Activated T-helper 1 cell treated with anti-CD3 and anti-CD28 coated beads, Interleukin-12 subunit alpha, Interleukin-12 subunit beta, Interleukin-2, Interleukin-4 antibody, amounts not matched to agents 30 ng/mL and 10 ng/mL and 1 ng/mL, durations not matched to agents 14 hours and 24 hours and 36 hours (primary cell): ENCODE measurements around the gene MTNR1B. TPM values are rescaled to one million over a fixed set of nuclear protein-coding genes. Genes with fewer than 3 reads are reported as not detected.

Experiments used
- DNase-seq: peaks from one replicate; pipeline ENCODE4 v3.0.0; 2021; ENCODE audit warnings: low spot score
- H3K27ac Mint-ChIP-seq: one replicate; pipeline ENCODE4 v1.8.0; 2021; ENCODE audit warnings: mild to moderate bottlenecking, mixed read lengths
- H3K27me3 Mint-ChIP-seq: one replicate; pipeline ENCODE4 v1.8.0; 2022; ENCODE audit warnings: mild to moderate bottlenecking, moderate library complexity, mixed read lengths; ENCODE audit not compliant: insufficient read depth
- H3K36me3 Mint-ChIP-seq: one replicate; pipeline ENCODE4 v1.8.0; 2021; ENCODE audit warnings: low read depth, mixed read lengths
- H3K4me1 Mint-ChIP-seq: one replicate; pipeline ENCODE4 v1.8.0; 2021; ENCODE audit warnings: low read depth, mixed read lengths
- H3K4me3 Mint-ChIP-seq: one replicate; pipeline ENCODE4 v1.8.0; 2021; ENCODE audit warnings: mild to moderate bottlenecking, moderate library complexity, mixed read lengths
- H3K9me3 Mint-ChIP-seq: one replicate; pipeline ENCODE4 v1.8.0; 2021; ENCODE audit warnings: mixed read lengths
- intact Hi-C: fragments of 100-400 bp; cut with micrococcal nuclease; formaldehyde crosslinking; loops from one replicate; pipeline ENCODE4 v1.15.1; 2024
- total RNA-seq: library from RNA; stranded (reverse); gene quantifications from 2 replicates; pipeline ENCODE4 v1.2.3, GENCODE V29; 2022

Gene MTNR1B
- total RNA-seq, 1 donor from 2014 or later = not detected

DNA sequence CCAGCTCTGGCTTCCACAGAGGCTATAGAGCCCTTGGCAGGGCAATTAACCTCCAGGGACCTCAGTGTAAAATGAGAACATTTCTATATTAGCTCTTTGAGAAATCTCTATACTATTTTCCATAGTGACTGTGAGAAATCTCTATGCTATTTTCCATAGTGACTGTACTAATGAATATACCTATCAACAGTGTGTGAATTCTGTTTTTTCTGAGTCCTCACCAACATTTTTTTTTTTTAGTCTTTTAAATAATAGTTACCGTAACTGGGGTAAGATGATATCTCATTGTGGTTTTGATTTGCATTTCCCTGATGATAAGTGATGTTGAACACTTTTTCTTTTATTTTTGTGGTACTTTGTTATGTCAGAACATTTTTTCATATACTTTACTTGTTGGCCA is 7.0 kb upstream of the MTNR1B start:
- no peak overlapping the region for H3K4me3 Mint-ChIP-seq
- H3K27ac Mint-ChIP-seq = no peak overlapping the region
- no peak for DNase-seq
- H3K27me3 Mint-ChIP-seq = peaks cover 2% of the 10 kb centered on the region
- no peaks in the 10 kb centered on the region for H3K9me3 Mint-ChIP-seq
- no peaks in the 10 kb centered on the region for H3K4me1 Mint-ChIP-seq
- no peaks in the 10 kb centered on the region for H3K36me3 Mint-ChIP-seq
- intact Hi-C loops = no loop called here

GRCh38 chr11:92964471-92964870 is 5.0 kb upstream of the MTNR1B start:
- no peak overlapping the region for H3K4me3 Mint-ChIP-seq
- H3K4me1 Mint-ChIP-seq = no peaks in the 10 kb centered on the region
- no peak overlapping the region for H3K27ac Mint-ChIP-seq
- H3K9me3 Mint-ChIP-seq = no peaks in the 10 kb centered on the region
- H3K27me3 Mint-ChIP-seq = peaks cover 8% of the 10 kb centered on the region
- intact Hi-C loops = no loop called here
- no peaks in the 10 kb centered on the region for H3K36me3 Mint-ChIP-seq
- DNase-seq = no peak

- Mint-ChIP-seq H3K4me1 (no peaks in the 10 kb centered on the region), H3K27me3 (peaks cover 11% of the 10 kb centered on the region), H3K36me3 (no peaks in the 10 kb centered on the region), H3K27ac (no peak overlapping the region), H3K4me3 (no peak overlapping the region), H3K9me3 (no peaks in the 10 kb centered on the region)
- intact Hi-C loops = no loop called here
- no peak for DNase-seq
These were observed 4.3 kb upstream of the MTNR1B start for GRCh38 chr11:92965196-92965595.

- no peak for DNase-seq
- Mint-ChIP-seq H3K27ac (no peak overlapping the region), H3K36me3 (no peaks in the 10 kb centered on the region), H3K4me3 (no peak overlapping the region), H3K9me3 (no peaks in the 10 kb centered on the region), H3K27me3 (peaks cover 11% of the 10 kb centered on the region), H3K4me1 (no peaks in the 10 kb centered on the region)
- intact Hi-C loops = no loop called here
These were observed 2.3 kb upstream of the MTNR1B start for GRCh38 chr11:92967178-92967577.

GRCh38 chr11:92967867-92968266 is 1.6 kb upstream of the MTNR1B start:
- Mint-ChIP-seq H3K4me1 (no peaks in the 10 kb centered on the region), H3K27ac (no peak overlapping the region), H3K9me3 (no peaks in the 10 kb centered on the region), H3K27me3 (peaks cover 11% of the 10 kb centered on the region), H3K36me3 (no peaks in the 10 kb centered on the region), H3K4me3 (no peak overlapping the region)
- intact Hi-C loops = no loop called here
- no peak for DNase-seq

GRCh38 chr11:92969293-92969633 is 188 bp upstream of the MTNR1B start:
- peaks cover 11% of the 10 kb centered on the region for H3K27me3 Mint-ChIP-seq
- H3K4me3 Mint-ChIP-seq = no peak overlapping the region
- no peak overlapping the region for H3K27ac Mint-ChIP-seq
- no peaks in the 10 kb centered on the region for H3K4me1 Mint-ChIP-seq
- H3K9me3 Mint-ChIP-seq = no peaks in the 10 kb centered on the region
- intact Hi-C loops = no loop called here
- H3K36me3 Mint-ChIP-seq = no peaks in the 10 kb centered on the region
- no peak for DNase-seq

DNA sequence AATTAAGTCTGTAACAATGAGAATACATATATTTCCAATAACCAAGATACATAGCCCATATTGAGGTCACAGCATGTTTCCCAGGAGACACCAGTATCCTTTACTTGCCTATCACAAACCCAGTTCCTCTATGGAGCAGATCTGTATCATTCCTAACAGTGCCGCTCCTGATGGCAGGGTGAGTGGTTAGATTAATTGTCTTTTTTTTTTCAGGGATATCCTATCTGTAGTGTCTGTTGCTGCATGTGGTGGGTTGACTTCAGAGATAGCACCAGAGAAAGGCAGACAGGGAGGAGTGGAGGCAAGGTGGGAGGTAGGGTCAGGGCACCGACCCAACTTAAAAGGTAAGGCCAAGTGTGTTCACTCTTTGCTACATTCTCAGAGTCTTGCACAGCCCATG is 2.8 kb downstream of the MTNR1B start:
- intact Hi-C loops = no loop called here
- Mint-ChIP-seq H3K4me3 (no peak overlapping the region), H3K4me1 (no peaks in the 10 kb centered on the region), H3K27ac (no peak overlapping the region), H3K27me3 (peaks cover 10% of the 10 kb centered on the region), H3K9me3 (no peaks in the 10 kb centered on the region), H3K36me3 (no peaks in the 10 kb centered on the region)
- DNase-seq = no peak

- H3K4me3 Mint-ChIP-seq = no peak overlapping the region
- no peaks in the 10 kb centered on the region for H3K9me3 Mint-ChIP-seq
- no peak overlapping the region for H3K27ac Mint-ChIP-seq
- H3K27me3 Mint-ChIP-seq = no peaks in the 10 kb centered on the region
- DNase-seq = no peak
- intact Hi-C loops = no loop called here
- H3K4me1 Mint-ChIP-seq = no peaks in the 10 kb centered on the region
- H3K36me3 Mint-ChIP-seq = no peaks in the 10 kb centered on the region
These were observed 5.8 kb downstream of the MTNR1B start for GRCh38 chr11:92975285-92975684.

GRCh38 chr11:92976681-92977080 is 7.2 kb downstream of the MTNR1B start:
- H3K4me1 Mint-ChIP-seq = no peaks in the 10 kb centered on the region
- no peaks in the 10 kb centered on the region for H3K9me3 Mint-ChIP-seq
- DNase-seq = no peak

DNA sequence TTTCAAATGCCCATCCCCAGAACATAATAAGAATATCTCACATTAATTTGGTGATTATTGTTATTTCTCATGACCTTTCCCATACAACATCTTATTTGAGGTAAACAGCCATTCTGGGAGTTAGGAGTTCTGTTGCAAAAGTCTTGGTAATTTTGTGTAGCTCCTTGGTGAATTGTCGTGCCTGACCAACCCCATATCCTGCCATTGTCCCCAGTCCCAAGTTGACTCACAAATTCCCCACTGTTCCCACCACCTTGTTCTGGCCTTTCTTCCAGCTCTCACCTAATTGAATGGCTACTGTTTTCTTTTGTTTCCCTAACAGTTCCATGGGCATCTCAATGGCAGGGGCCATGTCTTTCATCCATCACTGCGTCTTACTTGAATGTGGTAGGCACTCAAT is 8.0 kb downstream of the MTNR1B start:
- Mint-ChIP-seq H3K27ac (no peak overlapping the region), H3K36me3 (no peaks in the 10 kb centered on the region)
- intact Hi-C loops = no loop called here

More at GRCh38 chr11:92976681-92977080, 7.2 kb downstream of the MTNR1B start:
- Mint-ChIP-seq H3K27me3 (no peaks in the 10 kb centered on the region), H3K36me3 (no peaks in the 10 kb centered on the region), H3K27ac (no peak overlapping the region), H3K4me3 (no peak overlapping the region)
- intact Hi-C loops = no loop called here

GRCh38 chr11:92978271-92979111 is 9.0 kb downstream of the MTNR1B start:
- H3K27ac Mint-ChIP-seq = no peak overlapping the region
- H3K36me3 Mint-ChIP-seq = no peaks in the 10 kb centered on the region
- H3K4me3 Mint-ChIP-seq = no peak overlapping the region
- intact Hi-C loops = no loop called here
- no peak for DNase-seq
- H3K9me3 Mint-ChIP-seq = no peaks in the 10 kb centered on the region
- no peaks in the 10 kb centered on the region for H3K27me3 Mint-ChIP-seq
- no peaks in the 10 kb centered on the region for H3K4me1 Mint-ChIP-seq

More for the DNA sequence above, 8.0 kb downstream of the MTNR1B start:
- no peaks in the 10 kb centered on the region for H3K27me3 Mint-ChIP-seq
- no peak for DNase-seq
- no peaks in the 10 kb centered on the region for H3K9me3 Mint-ChIP-seq
- H3K4me3 Mint-ChIP-seq = no peak overlapping the region
- H3K4me1 Mint-ChIP-seq = no peaks in the 10 kb centered on the region

DNA sequence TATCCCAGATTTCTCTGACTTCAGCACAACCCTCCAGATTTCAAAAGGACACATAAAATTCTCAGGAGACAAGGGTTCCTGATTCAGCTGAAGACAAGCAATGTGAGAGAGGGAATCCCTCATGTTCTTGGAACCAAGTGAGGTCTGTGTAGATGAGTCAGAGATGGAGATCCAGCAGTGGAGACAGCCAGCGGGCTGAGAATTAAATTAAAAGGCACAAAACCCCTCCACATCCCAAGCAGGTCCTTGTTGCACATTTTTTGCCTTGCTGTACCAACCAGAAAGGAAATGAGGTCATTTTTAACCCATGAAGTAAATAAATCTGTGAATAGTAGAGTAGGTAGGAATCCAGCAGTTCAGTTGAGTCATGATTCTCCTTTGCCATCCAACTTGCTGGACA is 9.7 kb downstream of the MTNR1B start:
- no peaks in the 10 kb centered on the region for H3K4me1 Mint-ChIP-seq
- intact Hi-C loops = no loop called here
- no peaks in the 10 kb centered on the region for H3K36me3 Mint-ChIP-seq
- no peak for DNase-seq
- H3K9me3 Mint-ChIP-seq = no peaks in the 10 kb centered on the region
- no peaks in the 10 kb centered on the region for H3K27me3 Mint-ChIP-seq
- H3K27ac Mint-ChIP-seq = no peak overlapping the region
- H3K4me3 Mint-ChIP-seq = no peak overlapping the region

DNA sequence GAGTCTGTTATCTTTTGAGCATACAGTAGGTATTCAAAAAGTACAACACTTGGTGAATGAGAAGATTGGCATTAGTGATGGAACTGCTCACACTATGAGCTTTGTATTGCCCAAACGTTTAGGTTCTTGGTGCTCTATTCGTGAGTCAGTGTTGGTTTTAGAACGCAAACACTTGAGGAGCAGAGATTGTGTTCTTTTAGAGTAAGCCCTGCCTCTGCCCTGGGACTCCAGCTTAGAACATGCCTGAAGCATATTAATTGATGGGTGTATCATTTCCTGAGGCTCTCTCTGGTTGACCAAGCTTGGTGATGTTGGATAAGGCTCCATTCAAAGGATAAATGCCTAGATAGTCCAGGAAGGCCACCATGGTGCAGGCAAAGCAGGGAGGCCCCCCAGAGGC is 10.9 kb downstream of the MTNR1B start:
- intact Hi-C loops = no loop called here
- Mint-ChIP-seq H3K9me3 (no peaks in the 10 kb centered on the region), H3K27ac (no peak overlapping the region), H3K36me3 (no peaks in the 10 kb centered on the region), H3K27me3 (no peaks in the 10 kb centered on the region), H3K4me1 (no peaks in the 10 kb centered on the region), H3K4me3 (no peak overlapping the region)
- DNase-seq = no peak
